GM12878 (cell line): ENCODE results near the gene ZSCAN20. TPM values are rescaled to one million over a fixed set of nuclear protein-coding genes. Genes with fewer than 3 reads are reported as not detected.

Experiments
- ATAC-seq: fragments of 200-7000 bp; cut with Tn5 transposase; 3 replicates; pipeline ENCODE4 v1.9.1; 2020; ENCODE audit warnings: mild to moderate bottlenecking, moderate library complexity
- BruUV-seq: library from RNA; stranded (reverse); fragments of 400-500 nt; replicated peaks from 2 replicates; lab custom pipeline; 2021; lab: Mats Ljungman, UMichigan
- CTCF ChIA-PET: fragments of 300-600 bp; sonication (Branson Sonifier 250); formaldehyde crosslinking; extraction: SDS; loops from one replicate; lab custom pipeline; 2021; ENCODE audit warnings: inconsistent platforms; lab: Yijun Ruan, JAX
- POLR2A ChIA-PET: fragments of 350-600 bp; formaldehyde crosslinking; extraction: SDS; loops from one replicate; lab custom pipeline; 2021; ENCODE audit warnings: inconsistent platforms; lab: Charles Lee
- RAD21 ChIA-PET: fragments of 300-600 bp; sonication (Branson Sonifier 250); formaldehyde crosslinking; loops from one replicate; lab custom pipeline; 2023; ENCODE audit warnings: antibody characterized with exemption; ENCODE audit not compliant: unreplicated experiment; lab: Charles Lee
- SMC1A ChIA-PET: fragments of 300-600 bp; sonication (Branson Sonifier 250); formaldehyde crosslinking; loops from one replicate; lab custom pipeline; 2023; ENCODE audit not compliant: unreplicated experiment, uncharacterized antibody; lab: Charles Lee
- DNase-seq: peaks from one replicate; pipeline ENCODE4 v3.0.0-alpha.2; 2011; ENCODE audit warnings: low read depth, low spot score
- FAIRE-seq: peaks from 3 replicates; lab custom pipeline; 2011; peaks lifted over from hg19 to GRCh38; lab: Jason Lieb, UNC
- H2AFZ ChIP-seq: 2 replicates; pipeline ENCODE4 v1.6.0; 2011; ENCODE audit warnings: low read depth, low read length, control low read depth; ENCODE audit not compliant: control insufficient read depth
- H3K27ac ChIP-seq: 2 replicates; pipeline ENCODE4 v1.5.1; 2011; ENCODE audit warnings: control low read depth; ENCODE audit not compliant: control insufficient read depth, insufficient read depth
- H3K27me3 ChIP-seq, 2 experiments: replicated peaks in 1 of 2; 2 replicates each; pipeline versions ENCODE4 v1.6.0 to v1.6.1; 2011; ENCODE audit warnings: low read length in 1 of 2; ENCODE audit not compliant: control insufficient read depth in 2 of 2, insufficient read depth in 2 of 2
- H3K36me3 ChIP-seq, 2 experiments: 2 replicates each; pipeline ENCODE4 v1.5.1; 2011; ENCODE audit warnings: low read length in 1 of 2; ENCODE audit not compliant: control insufficient read depth in 2 of 2, insufficient read depth in 2 of 2
- H3K4me1 ChIP-seq: 2 replicates; pipeline ENCODE4 v1.6.1; 2011; ENCODE audit warnings: mild to moderate bottlenecking, low read length, moderate library complexity, mixed read lengths; ENCODE audit not compliant: control insufficient read depth, insufficient read depth
- H3K4me2 ChIP-seq: 2 replicates; pipeline ENCODE4 v1.6.0; 2011; ENCODE audit warnings: control low read depth; ENCODE audit not compliant: control insufficient read depth, insufficient read depth
- H3K4me3 ChIP-seq: fragments of 200-600 bp; sonication (generic); 2 replicates; pipeline ENCODE4 v1.5.1; 2016
- H3K79me2 ChIP-seq: 2 replicates; pipeline ENCODE4 v1.6.0; 2011; ENCODE audit warnings: low read length; ENCODE audit not compliant: control insufficient read depth, insufficient read depth
- H3K9ac ChIP-seq: 2 replicates; pipeline ENCODE4 v1.8.0; 2011; ENCODE audit warnings: low read length, control low read depth, mixed read lengths; ENCODE audit not compliant: control insufficient read depth, insufficient read depth
- H3K9me3 ChIP-seq: replicated peaks from 3 replicates; pipeline ENCODE4 v1.5.1; 2011; ENCODE audit warnings: mild to moderate bottlenecking, low read length; ENCODE audit not compliant: control insufficient read depth, insufficient read depth
- H4K20me1 ChIP-seq: 2 replicates; pipeline ENCODE4 v1.6.0; 2011; ENCODE audit not compliant: control insufficient read depth, insufficient read depth
- CHD4 ChIP-seq: fragments of 200-600 bp; sonication (generic); IDR thresholded peaks from 2 replicates; pipeline ENCODE4 v1.6.1; 2016; ENCODE audit warnings: mild to moderate bottlenecking
- GABPA ChIP-seq: IDR thresholded peaks from 2 replicates; pipeline ENCODE4 v1.6.1; 2014; ENCODE audit warnings: antibody characterized with exemption, low read depth, mild to moderate bottlenecking, inconsistent platforms
- HCFC1 ChIP-seq: fragments of 150-350 bp; IDR thresholded peaks from 2 replicates; pipeline ENCODE4 v1.6.1; 2014; ENCODE audit warnings: low read length
- HDAC2 ChIP-seq: fragments of 200-600 bp; sonication (generic); IDR thresholded peaks from 2 replicates; pipeline ENCODE4 v1.6.1; 2017
- HDAC6 ChIP-seq: fragments of 200-600 bp; sonication (generic); IDR thresholded peaks from one replicate; pipeline ENCODE4 v1.8.0; 2017; ENCODE audit warnings: antibody characterized with exemption; ENCODE audit not compliant: unreplicated experiment
- MTA2 ChIP-seq: fragments of 450-650 bp; IDR thresholded peaks from 2 replicates; pipeline ENCODE4 v1.6.1; 2016; ENCODE audit warnings: low read depth, mild to moderate bottlenecking, moderate library complexity
- MYC ChIP-seq: IDR thresholded peaks from 2 replicates; pipeline ENCODE4 v1.6.1; 2011; ENCODE audit warnings: mild to moderate bottlenecking, low read length, moderate library complexity, inconsistent platforms; ENCODE audit not compliant: insufficient read depth, insufficient replicate concordance, insufficient read length, severe bottlenecking
- POLR2AphosphoS5 ChIP-seq: IDR thresholded peaks from 2 replicates; pipeline ENCODE4 v1.6.1; 2011; ENCODE audit warnings: mild to moderate bottlenecking, low read length, inconsistent platforms
- RB1 ChIP-seq: fragments of 450-650 bp; formaldehyde crosslinking; IDR thresholded peaks from 2 replicates; pipeline ENCODE4 v1.6.1; 2017; ENCODE audit warnings: mild to moderate bottlenecking, borderline replicate concordance
- REST ChIP-seq: IDR thresholded peaks from 2 replicates; pipeline ENCODE4 v1.6.1; 2012; ENCODE audit warnings: mild to moderate bottlenecking, low read depth, low read length
- SIX5 ChIP-seq: IDR thresholded peaks from 2 replicates; pipeline ENCODE4 v1.6.1; 2011; ENCODE audit warnings: mild to moderate bottlenecking, low read depth, low read length, moderate library complexity; ENCODE audit not compliant: severe bottlenecking
- TARDBP ChIP-seq: IDR thresholded peaks from 2 replicates; pipeline ENCODE4 v1.6.1; 2016; ENCODE audit warnings: borderline replicate concordance
- TCF12 ChIP-seq: IDR thresholded peaks from 2 replicates; pipeline ENCODE4 v1.6.1; 2011; ENCODE audit warnings: low read depth, mild to moderate bottlenecking, low read length
- YBX1 ChIP-seq: fragments of 450-650 bp; IDR thresholded peaks from 2 replicates; pipeline ENCODE4 v1.6.1; 2016; ENCODE audit warnings: antibody characterized with exemption
- ZBTB4 ChIP-seq: fragments of 450-650 bp; formaldehyde crosslinking; IDR thresholded peaks from 2 replicates; pipeline ENCODE4 v1.4.0; 2022; ENCODE audit warnings: mild to moderate bottlenecking, moderate library complexity
- WGBS: methylation state at CpG from one replicate; pipeline ENCODE4 v1.1.6; 2016; ENCODE audit warnings: low lambda C conversion rate; ENCODE audit not compliant: insufficient replicate concordance, insufficient coverage; ENCODE audit errors: missing lambda C conversion rate; 5-methylcytosine and 5-hydroxymethylcytosine counted together
- in situ Hi-C: fragments of 300-500 bp; cut with MboI; formaldehyde crosslinking; loops from 9 replicates; pipeline ENCODE4 v1.14.3; 2018; ENCODE audit warnings: mixed read lengths
- intact Hi-C: fragments of 100-400 bp; cut with micrococcal nuclease; formaldehyde crosslinking; loops from one replicate; pipeline ENCODE4 v1.14.2; 2022; ENCODE audit not compliant: unreplicated experiment
- polyA plus RNA-seq, 11 experiments: library from polyadenylated mRNA; depleted of rRNA in 4 of 11; unstranded in 6 of 11; stranded (reverse) in 5 of 11; fragments of >200 nt; fragmentation: Nextera tagmentation in 4 of 11; fragmentation: Illumina TruSeq in 1 of 11; extraction: Ambion mirVana in 4 of 11; extraction: Trizol in 1 of 11; gene quantifications; 1 replicate in 1 of 11; 2 replicates in 10 of 11; pipeline versions ENCODE4 v1.2.1 to v1.2.3, GENCODE V29; 2011 to 2016; ENCODE audit warnings: inconsistent platforms in 2 of 11, missing spikeins in 2 of 11, low read depth in 1 of 11
- total RNA-seq, 4 experiments: library from RNA; depleted of rRNA in 3 of 4; stranded (reverse); fragments of >200 nt in 3 of 4; fragmentation: Illumina TruSeq in 1 of 4; extraction: Trizol in 1 of 4; gene quantifications; 2 replicates each; pipeline versions ENCODE4 v1.2.1 to v1.2.3, GENCODE V29; 2013 to 2021

The ZSCAN20 gene
- total and polyA plus RNA-seq, 10 of the 15 experiments (the other 5 are each of a cell fraction or from before 2014, with no cell fraction given) = 0.35 to 5.1 (median 2.4) TPM

DNA sequence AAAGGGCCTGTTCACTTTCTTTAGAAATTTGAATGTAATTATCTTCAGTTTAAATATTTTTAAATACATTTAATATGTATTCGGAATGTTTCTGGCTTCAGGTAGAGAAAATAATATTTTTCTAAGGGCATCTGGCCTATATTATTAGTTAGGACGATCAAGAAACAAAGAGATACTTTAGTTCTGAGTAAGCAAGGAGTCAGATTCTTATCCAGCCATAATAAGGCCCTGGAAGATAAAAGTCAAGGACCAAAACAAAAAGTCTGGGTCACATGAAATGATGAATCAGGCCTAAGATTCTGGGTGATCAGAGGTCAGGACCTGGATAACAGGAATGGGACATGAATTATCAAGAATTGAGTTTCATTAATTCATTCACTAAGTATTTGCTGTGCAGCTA is 47.8 kb upstream of the ZSCAN20 start:
- Histone ChIP-seq H3K4me3 (no peak overlapping the region), H3K36me3 (no peaks in the 10 kb centered on the region), H3K9me3 (no peaks in the 10 kb centered on the region; the same call in 1 of the 3 replicates), H3K27me3 (peaks cover 0 to 1% of the 10 kb centered on the region in 2 experiments; a peak in 1 of 4 replicates), H3K9ac (no peak overlapping the region), H3K4me1 (peaks cover 10% of the 10 kb centered on the region), H2AFZ (no peak overlapping the region), H3K79me2 (no peaks in the 10 kb centered on the region), H4K20me1 (no peaks in the 10 kb centered on the region), H3K27ac (no peak overlapping the region)
- in situ Hi-C loops (no loop called here), intact Hi-C loops (no loop called here)
- CTCF ChIA-PET = no interaction called here
- FAIRE-seq (no peak), ATAC-seq (no peak)
- RAD21 ChIA-PET = no interaction called here
- POLR2A ChIA-PET = no interaction called here
- 0% methylated on average over 2 of the region's 2 CpGs for WGBS
- no peak for TF ChIP-seq YBX1
- no peak for TF ChIP-seq POLR2AphosphoS5
- no peak for TF ChIP-seq MTA2
- TF ChIP-seq CHD4 = no peak
- TF ChIP-seq RB1 = no peak
- TF ChIP-seq ZBTB4 = no peak
- TF ChIP-seq TCF12 = no peak
- TF ChIP-seq SIX5 = no peak
- TF ChIP-seq MYC = no peak
- no peak for TF ChIP-seq TARDBP
- no peak for TF ChIP-seq HDAC6
- TF ChIP-seq GABPA = no peak
- no peak for TF ChIP-seq REST
- no peak for TF ChIP-seq HCFC1
- TF ChIP-seq HDAC2 = no peak
- TF ChIP-seq, all 136 proteins: peak for 0
- SMC1A ChIA-PET = no interaction called here
- no peak overlapping the region for H3K4me2 ChIP-seq
- no peak for DNase-seq
- no TSS peak for BruUV-seq
